Suprapubic skin (tissue), 4 donors: Measurements from ENCODE around the gene COQ8A. TPM values are rescaled to one million over a fixed set of nuclear protein-coding genes. Genes with fewer than 3 reads are reported as not detected.

Experiments
- DNase-seq, 2 donors: peaks; one replicate each; pipeline ENCODE4 v3.0.0-alpha.2; 2019; ENCODE audit warnings: low spot score in 2 of 2
- H3K27ac ChIP-seq: fragments of 200-600 bp; sonication (generic); one replicate; pipeline ENCODE4 v1.5.1; 2019
- H3K27me3 ChIP-seq: fragments of 200-600 bp; sonication (generic); one replicate; pipeline ENCODE4 v1.5.1; 2019
- H3K36me3 ChIP-seq: fragments of 200-600 bp; sonication (generic); one replicate; pipeline ENCODE4 v1.5.1; 2019
- H3K4me1 ChIP-seq: fragments of 200-600 bp; sonication (generic); one replicate; pipeline ENCODE4 v1.5.1; 2019
- H3K4me3 ChIP-seq: fragments of 200-600 bp; sonication (generic); one replicate; pipeline ENCODE4 v1.5.1; 2019; ENCODE audit warnings: mild to moderate bottlenecking
- H3K9me3 ChIP-seq: fragments of 200-600 bp; sonication (generic); one replicate; pipeline ENCODE4 v1.5.1; 2019
- CTCF ChIP-seq, 2 donors: fragments of 200-600 bp in 1 of 2; fragments of 450-650 bp in 1 of 2; sonication (generic) in 1 of 2; IDR thresholded peaks; one replicate each; pipeline ENCODE4 v1.5.1; 2016 to 2019; ENCODE audit warnings: antibody characterized with exemption in 2 of 2, mild to moderate bottlenecking in 1 of 2, moderate library complexity in 1 of 2
- EP300 ChIP-seq: sonication (generic); formaldehyde crosslinking; IDR thresholded peaks from one replicate; pipeline ENCODE4 v1.6.1; 2017; ENCODE audit warnings: antibody characterized with exemption
- POLR2A ChIP-seq, 2 donors: fragments of 450-650 bp; IDR thresholded peaks; one replicate each; pipeline ENCODE4 v1.6.1; 2017; ENCODE audit warnings: antibody characterized with exemption in 2 of 2, mild to moderate bottlenecking in 2 of 2, moderate library complexity in 2 of 2
- POLR2AphosphoS5 ChIP-seq, 3 donors: sonication (generic); formaldehyde crosslinking; IDR thresholded peaks; one replicate each; pipeline ENCODE4 v1.6.1; 2017; ENCODE audit warnings: antibody characterized with exemption in 3 of 3
- WGBS: methylation state at CpG from one replicate; pipeline ENCODE4 v1.1.5; 2018; 5-methylcytosine and 5-hydroxymethylcytosine counted together
- total RNA-seq, 4 donors: library from RNA; depleted of rRNA; stranded (reverse); fragments of >200 nt; gene quantifications; one replicate each; pipeline ENCODE4 v1.1.0, GENCODE V29; 2016

Gene COQ8A
- total RNA-seq, 4 donors from 2014 or later: 41.9 to 113 (median 59.8) TPM

DNA sequence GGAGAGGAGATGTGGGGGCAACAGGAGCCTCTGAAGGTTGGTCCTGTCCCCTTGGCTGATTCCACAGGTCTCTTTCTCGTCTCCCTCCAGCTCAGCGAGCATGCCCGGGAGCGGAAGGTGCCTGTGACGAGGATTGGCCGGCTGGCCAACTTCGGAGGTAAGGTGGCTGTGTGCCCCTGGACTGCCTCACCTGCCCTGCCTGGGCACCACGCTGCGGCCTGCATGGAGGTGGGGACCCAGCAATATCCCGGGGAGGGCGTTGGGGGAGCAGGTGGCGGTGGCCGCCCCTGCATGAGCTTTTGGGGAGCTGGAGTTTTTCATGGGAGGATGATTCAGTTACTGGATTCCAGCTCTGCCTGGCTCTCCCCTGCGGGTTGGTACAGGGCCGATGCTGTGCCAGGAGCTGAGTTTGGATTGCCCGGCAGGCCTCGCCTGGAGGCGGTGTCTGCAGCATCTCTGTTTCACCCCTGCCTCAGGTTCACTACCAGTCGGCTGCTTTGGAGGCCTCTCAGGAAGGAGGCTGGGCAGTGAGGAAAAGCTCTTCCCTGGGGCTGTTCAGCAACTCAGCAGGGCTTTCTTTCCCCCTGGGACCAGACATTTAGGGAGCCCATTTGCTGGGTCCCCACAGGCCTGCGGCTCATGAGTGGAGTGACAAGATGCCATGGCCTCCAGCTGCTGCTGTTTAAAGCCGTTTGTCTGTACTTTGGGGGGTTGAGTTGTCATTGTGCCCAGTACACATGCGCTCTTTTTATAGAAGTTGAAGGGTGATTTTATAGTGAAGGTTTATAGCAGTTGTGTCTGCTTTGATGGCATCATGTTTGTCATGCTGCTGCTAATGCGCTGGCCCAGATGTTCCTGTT is 25.7 kb downstream of the COQ8A start:
- no peak overlapping the region for H3K4me3 ChIP-seq
- H3K9me3 ChIP-seq: no peaks in the 10 kb centered on the region
- TF ChIP-seq CTCF (IDR thresholded peaks at IDR 0.05): no peak
- no peak for TF ChIP-seq EP300
- no peak for TF ChIP-seq POLR2AphosphoS5 (IDR thresholded peaks at IDR 0.05)
- TF ChIP-seq POLR2A (IDR thresholded peaks at IDR 0.05): no peak
- H3K27ac ChIP-seq: no peak overlapping the region
- no peaks in the 10 kb centered on the region for H3K4me1 ChIP-seq
- WGBS: 93% methylated on average over 18 of the region's 23 CpGs
- peaks cover 63% of the 10 kb centered on the region for H3K36me3 ChIP-seq
- peak in 1 of 2 donors; percentile 37 for DNase-seq
- H3K27me3 ChIP-seq: no peaks in the 10 kb centered on the region

DNA sequence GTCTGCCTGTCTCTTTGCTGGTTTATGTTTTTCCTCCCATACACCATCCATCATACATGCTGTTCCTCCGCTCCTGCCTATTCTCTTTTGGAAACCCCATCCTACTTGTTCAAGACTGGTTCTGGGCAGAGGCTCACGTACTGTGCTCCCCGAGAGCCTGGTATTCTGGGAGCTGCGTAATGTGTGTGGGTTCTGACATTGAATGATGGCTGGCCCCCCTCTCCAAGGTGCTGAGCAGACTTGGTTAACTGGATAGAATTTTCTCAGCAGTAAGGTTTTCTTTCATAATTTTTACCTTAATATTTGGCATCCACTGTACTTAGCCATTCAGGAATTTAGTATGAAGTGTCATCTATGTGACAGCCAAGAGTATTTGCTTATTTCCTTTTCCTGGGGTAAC is 26.6 kb downstream of the COQ8A start:
- Histone ChIP-seq H3K9me3 (no peaks in the 10 kb centered on the region), H3K36me3 (peaks cover 66% of the 10 kb centered on the region), H3K27ac (no peak overlapping the region), H3K4me3 (no peak overlapping the region), H3K4me1 (no peaks in the 10 kb centered on the region), H3K27me3 (no peaks in the 10 kb centered on the region)
- DNase-seq: no peak
- TF ChIP-seq POLR2AphosphoS5 (IDR thresholded peaks at IDR 0.05) (no peak), EP300 (no peak), CTCF (IDR thresholded peaks at IDR 0.05) (no peak), POLR2A (IDR thresholded peaks at IDR 0.05) (no peak)
- WGBS: 97% methylated on average over 4 of the region's 4 CpGs

GRCh38 chr1:226967665-226968064 is 27.6 kb downstream of the COQ8A start:
- no peak for TF ChIP-seq EP300
- H3K36me3 ChIP-seq: peaks cover 62% of the 10 kb centered on the region
- no peaks in the 10 kb centered on the region for H3K27me3 ChIP-seq
- 51% methylated on average over 3 of the region's 3 CpGs for WGBS
- no peak overlapping the region for H3K4me3 ChIP-seq
- no peaks in the 10 kb centered on the region for H3K9me3 ChIP-seq
- H3K4me1 ChIP-seq: no peaks in the 10 kb centered on the region
- DNase-seq: no peak
- no peak overlapping the region for H3K27ac ChIP-seq

DNA sequence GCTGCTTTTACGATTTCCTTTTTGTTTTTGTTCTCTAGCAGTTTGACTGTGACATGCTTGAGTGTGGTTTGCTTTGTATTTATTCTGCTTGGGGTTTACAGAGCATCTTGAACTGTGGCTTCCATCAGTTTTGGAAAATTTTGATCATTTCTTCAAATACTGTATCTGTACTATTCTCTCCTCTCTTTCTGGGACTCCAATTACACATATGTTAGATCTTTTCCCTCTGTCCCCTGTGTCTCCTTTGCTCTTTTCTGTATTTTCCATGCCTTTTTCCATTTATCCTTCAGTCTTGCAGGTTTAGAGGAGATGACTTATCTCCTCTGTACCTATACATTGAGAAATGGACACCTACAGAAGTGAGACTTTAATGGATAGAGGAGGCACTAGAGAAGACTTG is 31.7 kb downstream of the COQ8A start:
- no peak for DNase-seq
- Histone ChIP-seq H3K4me1 (peaks cover 22% of the 10 kb centered on the region), H3K27me3 (no peaks in the 10 kb centered on the region), H3K27ac (no peak overlapping the region), H3K4me3 (no peak overlapping the region), H3K9me3 (no peaks in the 10 kb centered on the region), H3K36me3 (peaks cover 39% of the 10 kb centered on the region)
- 96% methylated on average over 1 of the region's 1 CpG for WGBS
- no peak for TF ChIP-seq POLR2AphosphoS5 (IDR thresholded peaks at IDR 0.05)
- no peak for TF ChIP-seq EP300
- no peak for TF ChIP-seq CTCF (IDR thresholded peaks at IDR 0.05)
- no peak for TF ChIP-seq POLR2A (IDR thresholded peaks at IDR 0.05)

GRCh38 chr1:226972931-226973330 is 32.8 kb downstream of the COQ8A start:
- no peak overlapping the region for H3K27ac ChIP-seq
- 98% methylated on average over 6 of the region's 6 CpGs for WGBS
- H3K36me3 ChIP-seq: peaks cover 43% of the 10 kb centered on the region
- peaks cover 22% of the 10 kb centered on the region for H3K4me1 ChIP-seq
- DNase-seq: peak in 1 of 2 donors; percentile 40
- no peak overlapping the region for H3K4me3 ChIP-seq
- no peaks in the 10 kb centered on the region for H3K27me3 ChIP-seq
- TF ChIP-seq POLR2AphosphoS5 (IDR thresholded peaks at IDR 0.05) (no peak), CTCF (IDR thresholded peaks at IDR 0.05) (no peak), POLR2A (IDR thresholded peaks at IDR 0.05) (no peak), EP300 (no peak)
- no peaks in the 10 kb centered on the region for H3K9me3 ChIP-seq
